Measurements from ENCODE around the gene ATP8B1.

GRCh38 chr18:57668021-57668420 lies 135.1 kb downstream of the ATP8B1 start:
- TF ChIP-seq, protein P1, sequence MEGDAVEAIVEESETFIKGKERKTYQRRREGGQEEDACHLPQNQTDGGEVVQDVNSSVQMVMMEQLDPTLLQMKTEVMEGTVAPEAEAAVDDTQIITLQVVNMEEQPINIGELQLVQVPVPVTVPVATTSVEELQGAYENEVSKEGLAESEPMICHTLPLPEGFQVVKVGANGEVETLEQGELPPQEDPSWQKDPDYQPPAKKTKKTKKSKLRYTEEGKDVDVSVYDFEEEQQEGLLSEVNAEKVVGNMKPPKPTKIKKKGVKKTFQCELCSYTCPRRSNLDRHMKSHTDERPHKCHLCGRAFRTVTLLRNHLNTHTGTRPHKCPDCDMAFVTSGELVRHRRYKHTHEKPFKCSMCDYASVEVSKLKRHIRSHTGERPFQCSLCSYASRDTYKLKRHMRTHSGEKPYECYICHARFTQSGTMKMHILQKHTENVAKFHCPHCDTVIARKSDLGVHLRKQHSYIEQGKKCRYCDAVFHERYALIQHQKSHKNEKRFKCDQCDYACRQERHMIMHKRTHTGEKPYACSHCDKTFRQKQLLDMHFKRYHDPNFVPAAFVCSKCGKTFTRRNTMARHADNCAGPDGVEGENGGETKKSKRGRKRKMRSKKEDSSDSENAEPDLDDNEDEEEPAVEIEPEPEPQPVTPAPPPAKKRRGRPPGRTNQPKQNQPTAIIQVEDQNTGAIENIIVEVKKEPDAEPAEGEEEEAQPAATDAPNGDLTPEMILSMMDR (IDR thresholded peaks at IDR 0.05 in 4 of 5, conservative IDR thresholded peaks at IDR 0.05 in 1 of 5) = no peak
- no peak for TF ChIP-seq POLR2A (IDR thresholded peaks at IDR 0.05)

Data from gastrocnemius medialis (tissue), 4 donors.